ENCODE results near the gene C11orf97. TPM values are rescaled to one million over a fixed set of nuclear protein-coding genes. Genes with fewer than 3 reads are reported as not detected.

Gene C11orf97
- total and polyA plus RNA-seq, 2 of the 8 experiments (the other 6 are each of a cell fraction or from before 2014, with no cell fraction given): not detected

DNA sequence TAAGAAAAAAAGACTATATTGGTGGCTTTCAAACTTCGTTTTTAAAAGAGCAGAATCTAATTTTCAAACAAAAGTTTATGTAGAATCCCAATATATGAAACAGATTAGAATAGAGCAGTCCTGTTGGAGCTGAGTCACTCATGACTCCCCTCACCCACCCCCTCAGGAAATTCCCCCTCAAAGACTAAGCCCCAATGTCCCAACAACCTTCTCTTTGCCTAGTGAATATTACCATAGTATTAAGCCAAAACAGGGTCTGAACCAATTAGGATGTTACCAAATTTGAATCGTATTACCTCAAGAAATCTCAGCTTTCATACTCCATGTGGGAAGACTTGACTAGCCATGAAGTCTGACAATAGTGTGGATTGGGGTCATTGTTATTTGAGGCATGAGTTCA lies 47.1 kb downstream of the C11orf97 start:
- ChIA-PET POLR2A (ENCODE audit: partially characterized antibody) (no interaction called here), CTCF (ENCODE audit: partially characterized antibody) (interaction anchor here (0.8 to 1.3 kb wide), 5 partner anchors 37 to 339 kb away, joined by 3 read pairs; no protein-coding TSS in a partner anchor)
- Histone ChIP-seq H2BK20ac (ENCODE audit: low read length) (no peak overlapping the region), H4K91ac (replicated peaks; ENCODE audit: insufficient read length, low read length) (no peak overlapping the region), H3K36me3 (ENCODE audit: control insufficient read depth in 2 of 4, insufficient read depth in 4 of 4, low read length in 3 of 4) (no peaks in the 10 kb centered on the region), H3K27ac (ENCODE audit: low read depth, low read length) (no peak overlapping the region), H4K8ac (ENCODE audit: extremely low read depth, insufficient read depth, low read length) (no peak overlapping the region), H3K23ac (ENCODE audit: insufficient read length) (no peak overlapping the region), H3K4ac (replicated peaks; ENCODE audit: insufficient read length, low read depth, low read length) (no peak overlapping the region), H3K27me3 (replicated peaks in 1 of 4; ENCODE audit: control insufficient read depth in 3 of 4, extremely low read depth in 1 of 4, insufficient read depth in 3 of 4, low read length in 3 of 4) (no peaks in the 10 kb centered on the region; a peak in 1 of 7 replicates), H3K14ac (ENCODE audit: insufficient read length) (no peak overlapping the region), H2AK5ac (ENCODE audit: low read depth, low read length) (no peak overlapping the region), H2AFZ (ENCODE audit: low read length) (no peak overlapping the region), H4K5ac (ENCODE audit: insufficient read length, low read depth, low read length) (no peak overlapping the region), H2BK12ac (ENCODE audit: low read depth, low read length) (no peak overlapping the region), H3K9me3 (ENCODE audit: insufficient read depth in 2 of 2, low read depth in 1 of 2, low read length in 1 of 2) (no peaks in the 10 kb centered on the region), H3K9ac (replicated peaks in 1 of 4; ENCODE audit: extremely low read depth in 1 of 4, low read depth in 3 of 4, low read length in 3 of 4) (no peak overlapping the region), H2BK5ac (ENCODE audit: low read depth, low read length) (no peak overlapping the region), H4K20me1 (replicated peaks in 1 of 2; ENCODE audit: control insufficient read depth in 1 of 2, insufficient read depth in 2 of 2, low read length in 2 of 2) (no peaks in the 10 kb centered on the region), H3K23me2 (ENCODE audit: low read depth, low read length) (no peaks in the 10 kb centered on the region), H3K4me1 (replicated peaks in 1 of 4; ENCODE audit: control insufficient read depth in 3 of 4, insufficient read depth in 4 of 4, low read length in 3 of 4) (peaks cover 0 to 6% (median under 1%) of the 10 kb centered on the region in 4 experiments; a peak in 1 of 7 replicates), H2BK15ac (ENCODE audit: low read length) (no peak overlapping the region), H3K18ac (ENCODE audit: extremely low read depth, low read length) (no peak overlapping the region), H3K56ac (replicated peaks; ENCODE audit: insufficient read length, low read depth, low read length) (no peak overlapping the region), H3K4me3 (ENCODE audit: extremely low read depth in 1 of 4, insufficient read depth in 2 of 4, low read depth in 3 of 4, low read length in 4 of 4) (no peak overlapping the region), H3K79me2 (ENCODE audit: control insufficient read depth in 1 of 2, insufficient read depth in 2 of 2, low read length in 2 of 2) (no peaks in the 10 kb centered on the region), H3K4me2 (ENCODE audit: insufficient read depth in 1 of 2, low read depth in 2 of 2, low read length in 2 of 2) (no peak overlapping the region), H3K79me1 (ENCODE audit: low read depth, low read length) (no peaks in the 10 kb centered on the region), H2BK120ac (replicated peaks; ENCODE audit: low read depth, low read length) (no peak overlapping the region)
- 80% methylated on average over 2 of the region's 2 CpGs; no CpG with 5 or more reads in 1 of the 2 experiments for WGBS, 2 experiments (ENCODE audit: extremely low coverage in 1 of 2, insufficient coverage in 1 of 2, insufficient read length in 1 of 2, insufficient replicate concordance in 2 of 2, low coverage in 1 of 2, low lambda C conversion rate in 2 of 2, missing lambda C conversion rate in 1 of 2)
- DNase-seq (ENCODE audit: low read depth in 1 of 2, low spot score in 2 of 2) (no peak), FAIRE-seq (no peak)
- TF ChIP-seq POLR2AphosphoS5 (IDR thresholded peaks at IDR 0.05; ENCODE audit: low read depth, low read length) (no peak), RBBP5 (IDR thresholded peaks at IDR 0.05; ENCODE audit: borderline replicate concordance, low read depth, low read length) (no peak), SAP30 (IDR thresholded peaks at IDR 0.05; ENCODE audit: insufficient read depth, insufficient replicate concordance, low read length) (no peak)

Data from H1 (cell line).